GF-D8 (cell line): Measurements from ENCODE around the gene MYO7A.
"Not testable (repeated sequence)": the region's sequence is repeated elsewhere in the genome, so short reads cannot be mapped to it uniquely, and the experiment has no call there.

Experiments used
- DNase-seq: peaks from one replicate; lab custom pipeline; 2025; lab: John Stamatoyannopoulos, UW

MYO7A gene

DNA sequence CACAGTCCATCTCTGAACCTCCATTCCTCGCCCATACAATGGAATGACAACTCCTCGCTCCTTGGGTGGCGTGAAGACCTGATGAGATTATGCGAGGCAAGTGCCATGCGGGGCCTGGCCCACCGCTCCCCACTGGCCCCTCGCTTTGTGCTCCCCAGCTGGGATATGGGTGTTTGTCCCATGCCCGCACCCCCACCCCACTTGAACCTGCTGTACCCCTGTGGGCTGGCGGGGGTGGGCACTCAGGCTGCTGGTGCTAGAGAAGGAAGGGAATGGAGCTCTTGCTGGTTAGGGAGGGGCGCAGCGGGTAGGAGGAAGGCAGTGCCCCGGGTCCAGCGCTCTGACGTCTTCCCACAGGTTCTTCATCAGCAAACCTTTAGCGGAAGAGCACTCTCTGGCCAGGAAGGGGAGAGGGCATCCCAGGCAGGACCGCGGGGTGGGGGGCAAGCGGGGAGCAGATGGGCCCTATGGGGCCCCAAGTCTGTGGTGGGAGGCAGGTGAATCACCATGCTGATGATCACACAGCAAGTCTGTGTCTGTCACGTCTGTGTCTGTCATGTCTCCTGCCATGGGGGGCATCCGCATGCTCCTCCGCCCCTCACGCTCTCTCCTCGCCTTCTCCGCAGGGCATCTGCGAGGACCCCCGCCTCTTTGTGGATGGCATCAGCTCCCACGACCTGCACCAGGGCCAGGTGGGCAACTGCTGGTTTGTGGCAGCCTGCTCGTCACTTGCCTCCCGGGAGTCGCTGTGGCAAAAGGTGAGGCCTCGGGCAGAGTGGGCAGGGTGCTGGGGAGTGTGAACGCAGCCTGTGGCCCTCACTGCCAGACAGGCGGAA lies 34.8 kb upstream of the MYO7A start:
- DNase-seq: no peak

DNA sequence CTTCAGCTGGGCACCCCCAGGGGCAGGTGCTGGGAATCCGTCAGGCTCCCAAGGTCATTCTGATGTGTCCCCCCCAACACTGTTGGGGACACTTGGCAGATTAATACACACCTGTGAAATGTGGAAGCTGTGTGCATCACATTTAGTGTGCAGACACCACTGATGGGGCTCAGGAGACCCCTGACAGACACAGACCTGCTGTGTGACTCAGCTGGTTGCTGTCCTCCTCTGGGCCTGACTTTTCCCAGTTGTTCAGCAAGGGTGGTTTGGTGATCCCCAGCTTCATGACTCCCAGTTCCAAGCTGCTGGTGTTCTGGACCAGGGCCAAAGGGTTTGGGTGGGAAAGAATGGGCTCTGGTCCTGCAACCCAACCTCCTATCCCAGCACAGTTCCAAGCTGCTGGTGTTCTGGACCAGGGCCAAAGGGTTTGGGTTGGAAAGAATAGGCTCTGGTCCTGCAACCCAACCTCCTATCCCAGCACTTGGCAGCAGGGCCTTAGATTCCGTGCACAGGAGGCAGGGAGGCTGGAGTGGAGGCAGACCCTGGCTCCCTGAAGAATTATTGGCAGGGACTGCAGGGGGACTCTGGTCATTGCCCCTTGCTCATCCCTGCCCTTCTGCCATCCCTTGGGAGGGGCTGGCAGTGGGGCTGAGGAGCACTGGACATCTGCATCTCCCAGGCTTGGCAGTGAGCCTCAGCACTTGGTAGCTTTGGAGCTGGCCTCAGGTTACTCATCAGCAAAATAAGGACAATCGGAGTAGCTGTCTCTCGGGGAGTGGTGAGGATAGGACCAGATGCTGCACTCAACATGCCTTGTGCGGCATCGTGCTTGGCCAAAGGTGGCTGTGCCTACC lies 33.8 kb upstream of the MYO7A start:
- no peak for DNase-seq

DNA sequence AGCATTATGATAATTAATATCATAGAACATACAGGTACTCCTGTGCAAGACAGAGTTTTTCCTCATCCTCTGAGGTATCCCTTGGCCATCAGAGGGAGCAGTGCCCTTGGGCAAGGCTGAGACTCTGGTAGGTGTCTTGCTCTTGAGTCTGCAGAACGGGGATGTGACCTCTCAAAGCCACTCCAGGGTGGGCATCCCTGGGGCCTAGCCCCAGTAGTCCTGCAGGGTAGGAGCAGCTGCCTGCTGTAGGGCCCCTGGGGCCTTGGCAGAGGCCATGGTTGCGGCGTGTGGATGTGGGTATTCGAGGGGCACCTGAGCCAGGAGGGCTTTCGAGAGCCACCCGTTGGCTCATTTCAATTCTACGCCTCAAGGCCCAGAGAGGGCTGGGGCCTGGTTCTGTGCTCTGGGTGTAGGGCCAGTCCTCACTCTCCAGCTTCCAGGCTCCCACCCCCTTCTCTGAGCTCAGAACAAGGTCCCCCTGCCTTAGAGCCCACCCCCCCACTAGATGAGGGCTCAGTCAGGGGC lies 33.1 kb upstream of the MYO7A start:
- no peak for DNase-seq

DNA sequence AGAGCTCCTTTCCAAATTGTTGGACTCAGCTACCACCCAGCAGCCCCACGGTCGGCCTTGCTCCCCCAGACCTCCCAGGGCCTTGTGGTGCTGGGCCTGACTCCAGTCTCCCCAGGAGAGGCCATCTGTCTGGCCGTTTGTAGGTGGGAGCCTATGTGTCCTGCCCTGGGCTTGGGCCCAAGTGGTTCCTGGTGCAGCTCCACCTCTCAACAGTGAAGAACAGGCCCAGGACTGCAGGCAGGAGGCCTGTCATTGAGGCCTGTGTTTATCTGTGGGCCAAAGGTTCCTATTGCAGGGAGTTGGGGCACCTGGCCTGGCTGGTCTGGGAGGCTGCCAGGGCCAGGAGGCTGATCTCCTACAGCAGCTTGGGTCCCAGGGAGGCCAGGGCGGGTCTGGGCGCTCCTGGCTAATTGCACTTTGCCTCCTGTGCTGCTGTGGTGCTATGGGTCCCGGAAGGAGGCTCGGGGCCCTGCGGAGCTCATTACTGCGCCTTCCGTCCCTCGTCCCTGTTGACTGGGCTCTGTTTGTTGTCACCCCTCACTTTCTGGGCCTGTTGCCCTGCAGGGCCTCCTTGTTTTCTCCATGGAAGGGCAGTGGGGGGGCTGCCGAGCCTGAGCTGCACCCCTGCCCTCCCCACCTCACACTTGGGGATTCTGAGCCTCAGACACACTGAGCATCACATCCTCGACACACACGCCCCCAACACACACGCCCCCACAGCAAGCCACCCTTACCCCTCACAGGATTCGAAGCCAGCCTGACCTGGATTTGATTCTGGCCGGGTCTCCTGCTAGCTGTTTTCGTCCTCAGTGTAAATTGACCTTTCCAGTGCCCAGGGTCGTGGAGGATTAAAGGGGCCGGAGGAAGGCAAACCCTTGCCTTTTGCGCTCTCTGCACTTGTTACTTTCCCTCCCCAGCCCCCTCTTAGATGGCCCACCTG lies 32.2 kb upstream of the MYO7A start:
- DNase-seq: no peak

DNA sequence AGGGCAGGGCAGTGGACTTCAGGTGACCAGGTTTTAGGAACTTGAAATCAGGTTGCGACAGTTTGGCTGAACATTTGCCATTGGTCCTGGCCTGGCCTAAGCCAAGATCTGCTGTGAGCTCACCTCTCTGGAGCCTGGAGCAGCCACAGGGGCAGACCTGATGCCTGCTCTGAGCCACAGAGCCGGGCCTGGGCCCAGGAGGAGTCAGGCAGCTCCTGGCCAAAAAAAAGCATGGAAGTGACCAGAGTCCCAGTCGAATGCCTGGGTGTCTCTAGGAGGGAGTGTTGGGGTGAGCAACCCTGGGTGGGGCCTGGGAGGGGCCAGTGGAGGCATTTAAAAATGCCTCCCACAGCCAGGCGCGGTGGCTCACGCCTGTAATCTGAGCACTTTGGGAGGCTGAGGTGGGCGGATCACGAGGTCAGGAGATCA lies 31.4 kb upstream of the MYO7A start:
- DNase-seq: no peak

DNA sequence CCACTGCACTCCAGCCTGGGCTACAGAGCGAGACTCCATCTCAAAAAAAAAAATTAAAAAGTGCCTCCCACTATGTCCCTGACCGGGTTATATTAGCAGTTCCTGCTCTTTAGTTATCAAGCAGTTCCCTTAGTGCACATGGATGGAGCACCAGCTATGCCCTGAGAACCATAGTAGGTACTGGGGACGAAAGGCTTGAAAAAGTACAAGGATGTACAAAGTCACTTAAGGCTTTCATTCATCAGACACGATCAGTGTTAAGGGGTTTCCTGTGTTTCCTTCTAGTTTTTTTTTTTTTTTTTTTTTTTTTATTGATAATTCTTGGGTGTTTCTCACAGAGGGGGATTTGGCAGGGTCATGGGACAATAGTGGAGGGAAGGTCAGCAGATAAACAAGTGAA lies 30.9 kb upstream of the MYO7A start:
- DNase-seq: not testable (repeated sequence)

DNA sequence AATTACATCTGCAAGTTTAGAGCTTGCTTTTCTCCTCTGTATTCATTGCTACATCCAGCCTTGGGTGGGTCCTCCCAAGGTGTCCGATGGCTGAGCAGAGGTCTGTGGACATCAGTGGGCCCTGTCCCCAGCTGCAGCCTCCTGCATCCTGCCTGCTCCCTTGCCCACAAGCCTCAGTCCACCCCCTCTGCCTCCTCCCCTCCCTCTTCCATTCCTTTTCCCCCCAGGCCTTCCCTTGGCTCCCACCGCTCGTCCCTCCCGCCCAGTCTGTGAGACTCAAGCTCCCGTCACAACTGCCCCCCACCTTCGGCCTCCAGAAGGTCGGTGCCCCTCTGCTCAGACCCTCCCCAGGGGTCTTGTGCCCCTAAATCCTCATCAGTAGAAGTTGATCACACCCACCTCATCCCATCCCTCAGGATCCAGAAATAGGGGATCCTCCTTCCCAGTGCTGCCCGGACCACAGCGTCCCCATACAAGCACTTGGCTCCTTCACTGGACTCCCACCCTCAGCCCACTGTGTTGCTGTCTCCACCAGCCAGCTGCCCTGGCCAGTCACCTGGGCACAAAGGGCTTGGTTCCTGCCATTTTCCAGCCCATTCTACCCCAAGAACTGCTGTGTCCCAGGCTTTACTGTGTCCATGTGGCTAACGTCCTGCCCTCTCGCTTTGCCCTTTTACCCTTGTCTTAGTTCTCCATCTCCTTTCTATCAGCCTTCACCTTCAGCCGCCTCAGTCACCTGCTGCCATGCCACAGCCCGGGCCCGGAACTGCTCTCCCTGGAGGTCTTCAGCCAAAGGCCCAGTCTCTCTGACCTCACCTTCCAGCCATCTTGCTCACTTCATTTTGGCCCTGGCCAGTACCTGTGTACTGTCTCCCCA lies 27.6 kb upstream of the MYO7A start:
- DNase-seq: no peak

DNA sequence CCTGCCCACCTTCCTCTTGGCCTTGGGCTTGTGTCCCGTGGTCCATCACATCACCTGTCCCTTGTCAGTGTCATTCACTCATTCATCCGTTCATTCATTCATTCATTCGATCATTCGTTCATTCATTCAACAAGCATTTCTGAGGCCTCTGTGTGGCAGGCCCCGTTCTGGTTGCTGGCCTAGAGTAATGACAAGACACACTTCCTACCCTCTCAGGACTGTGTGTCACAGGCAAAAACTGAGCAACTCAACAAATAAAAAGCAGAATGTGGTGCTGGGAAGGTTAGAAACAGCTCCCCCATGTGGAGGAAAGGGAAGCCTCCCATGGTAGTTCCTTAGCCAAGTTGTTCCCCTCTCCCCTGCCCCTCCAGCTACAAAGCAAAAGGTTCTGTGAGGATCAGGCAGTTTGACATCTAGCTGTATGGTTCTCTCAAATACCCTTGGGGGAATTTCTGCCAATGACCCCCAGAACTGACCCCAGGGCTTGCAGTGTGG lies 27.0 kb upstream of the MYO7A start:
- no peak for DNase-seq

DNA sequence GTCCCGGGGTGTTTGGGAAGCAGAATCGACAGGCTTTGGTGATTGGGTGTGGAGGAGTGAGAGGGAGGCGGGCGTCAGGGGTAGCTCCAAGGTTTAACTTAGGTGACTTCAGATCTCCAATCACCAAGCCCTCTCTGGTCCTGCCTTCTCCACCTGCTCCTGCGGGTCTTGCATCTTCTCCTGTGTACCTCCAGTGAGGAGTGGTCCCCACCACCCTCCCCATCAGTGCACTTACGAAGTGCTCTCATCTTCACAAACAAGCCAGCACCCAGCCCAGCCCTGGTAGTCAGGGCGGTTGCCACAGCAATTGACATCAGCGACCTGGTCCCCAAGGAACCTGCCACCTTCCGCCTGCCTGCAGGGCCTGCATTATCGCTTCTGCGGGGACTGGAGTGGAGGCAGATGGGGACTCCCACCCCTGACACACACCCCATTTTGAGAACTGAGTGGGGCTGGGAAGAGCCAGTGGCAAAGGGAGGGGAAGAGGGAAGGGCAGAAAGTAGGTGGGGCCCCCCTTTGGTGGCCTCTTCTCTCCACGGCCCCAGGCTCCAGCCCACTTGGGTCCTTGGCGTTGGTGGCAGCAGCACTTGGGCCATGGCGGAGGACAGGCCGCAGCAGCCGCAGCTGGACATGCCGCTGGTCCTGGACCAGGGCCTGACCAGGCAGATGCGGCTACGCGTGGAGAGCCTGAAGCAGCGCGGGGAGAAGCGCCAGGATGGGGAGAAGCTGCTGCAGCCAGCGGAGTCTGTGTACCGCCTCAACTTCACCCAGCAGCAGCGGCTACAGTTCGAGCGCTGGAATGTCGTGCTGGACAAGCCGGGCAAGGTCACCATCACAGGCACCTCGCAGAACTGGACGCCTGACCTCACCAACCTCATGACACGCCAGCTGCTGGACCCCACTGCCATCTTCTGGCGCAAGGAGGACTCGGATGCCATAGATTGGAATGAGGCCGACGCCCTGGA lies 25.5 kb upstream of the MYO7A start, which contains the start of gene OMP:
TSS of gene OMP (plus strand) at position 595 of the 965 bp plus-strand sequence. CDS start at position 595, 0 bp downstream.
- DNase-seq: no peak

DNA sequence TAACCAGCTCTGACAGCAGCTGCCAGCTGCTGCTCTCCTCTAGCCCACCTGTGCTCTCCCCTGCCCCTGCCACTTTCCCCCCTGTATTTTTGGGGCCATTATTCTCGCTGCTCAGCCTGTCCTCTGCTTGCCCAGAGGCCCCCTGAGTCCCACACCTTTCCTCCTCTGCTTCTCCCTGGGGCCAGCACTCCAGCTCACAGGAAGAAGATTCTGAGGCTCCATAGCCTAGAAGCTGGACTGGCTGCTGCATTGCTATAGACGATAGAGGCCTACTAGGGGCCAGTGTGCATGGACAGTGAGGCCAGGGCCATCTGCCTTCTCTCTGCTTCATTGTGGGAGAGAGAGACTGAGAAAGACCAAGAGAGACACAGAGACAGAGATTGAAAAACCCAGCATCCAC lies 24.7 kb upstream of the MYO7A start:
- no peak for DNase-seq

DNA sequence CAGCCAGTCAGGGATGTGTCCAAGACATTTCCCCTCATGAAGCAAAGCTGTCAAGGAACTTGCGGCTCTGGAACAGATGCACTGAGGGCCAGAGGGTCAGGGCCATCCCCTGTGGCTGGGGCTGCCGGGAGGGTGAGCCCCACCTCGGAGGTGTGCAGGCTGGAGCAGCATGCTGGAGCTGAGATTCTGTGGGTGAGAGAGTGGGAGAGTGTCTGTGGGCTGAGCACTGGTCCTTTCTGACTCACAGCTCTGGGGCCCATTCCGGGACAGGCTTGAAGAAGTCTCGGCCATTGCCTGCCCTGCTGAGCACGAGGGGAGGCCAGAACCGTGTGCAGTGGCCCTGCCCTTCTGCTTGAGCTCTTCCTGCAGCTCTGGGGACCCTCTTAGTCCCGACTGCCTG lies 23.3 kb upstream of the MYO7A start:
- DNase-seq: no peak

DNA sequence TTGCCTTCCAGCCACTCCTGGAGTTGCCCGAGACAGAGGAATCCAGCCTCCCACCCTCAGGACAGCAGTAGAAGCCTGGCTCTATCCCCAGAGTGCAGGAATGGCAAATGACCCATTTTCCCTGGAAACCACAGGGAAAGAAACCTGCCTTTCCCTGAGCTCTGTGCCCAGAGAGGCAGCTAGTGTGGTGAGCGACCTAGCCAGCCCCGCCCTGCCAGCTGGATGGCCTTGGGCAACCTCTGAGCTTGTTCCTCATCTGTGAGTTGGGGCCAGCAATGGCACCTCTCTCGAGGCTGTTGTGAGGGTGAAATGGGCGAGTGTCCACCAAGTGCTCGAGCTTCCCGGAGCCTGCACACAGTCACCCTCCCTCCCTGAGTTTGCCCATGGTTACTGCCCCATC lies 21.7 kb upstream of the MYO7A start:
- no peak for DNase-seq

DNA sequence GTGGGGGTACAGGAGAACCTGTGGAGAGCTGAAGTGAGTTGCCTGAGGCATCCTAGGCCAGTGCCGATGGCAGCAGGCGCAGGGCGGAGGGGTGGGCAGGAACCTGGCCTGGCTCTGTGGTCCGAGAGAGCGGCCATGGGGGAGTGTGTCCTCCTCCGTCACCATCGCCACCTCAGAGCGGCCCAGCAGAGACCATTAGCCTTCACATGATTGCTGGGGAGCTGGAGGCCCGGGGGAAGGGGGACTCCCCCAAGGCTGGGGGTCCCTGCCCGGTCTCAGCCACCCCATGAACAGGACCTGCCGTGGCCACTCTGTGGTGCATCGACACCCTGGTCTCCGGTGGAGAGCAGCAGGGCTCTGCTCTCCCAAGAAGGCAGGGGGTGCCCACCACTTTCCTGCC lies 21.3 kb upstream of the MYO7A start:
- no peak for DNase-seq

DNA sequence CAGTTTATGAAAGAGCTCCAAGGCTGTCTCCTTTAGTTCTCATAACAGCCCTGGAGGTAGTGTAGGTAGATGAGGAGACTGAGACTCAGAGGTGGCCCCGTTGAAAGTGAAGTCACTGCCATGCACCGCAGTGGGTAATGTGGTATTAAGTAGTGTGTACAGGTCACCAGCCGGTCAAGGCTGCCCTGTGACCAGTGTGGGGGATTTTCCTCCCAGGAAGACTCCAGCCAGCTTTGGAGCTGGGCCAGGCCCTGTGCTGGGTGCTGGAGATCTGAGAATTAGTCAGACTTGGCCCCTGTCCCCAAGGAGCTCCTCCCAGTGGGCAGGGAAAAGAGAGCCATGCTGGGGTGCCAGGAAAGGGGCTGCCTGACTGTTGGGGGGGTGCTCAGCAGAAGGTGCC lies 20.1 kb upstream of the MYO7A start:
- DNase-seq: no peak

DNA sequence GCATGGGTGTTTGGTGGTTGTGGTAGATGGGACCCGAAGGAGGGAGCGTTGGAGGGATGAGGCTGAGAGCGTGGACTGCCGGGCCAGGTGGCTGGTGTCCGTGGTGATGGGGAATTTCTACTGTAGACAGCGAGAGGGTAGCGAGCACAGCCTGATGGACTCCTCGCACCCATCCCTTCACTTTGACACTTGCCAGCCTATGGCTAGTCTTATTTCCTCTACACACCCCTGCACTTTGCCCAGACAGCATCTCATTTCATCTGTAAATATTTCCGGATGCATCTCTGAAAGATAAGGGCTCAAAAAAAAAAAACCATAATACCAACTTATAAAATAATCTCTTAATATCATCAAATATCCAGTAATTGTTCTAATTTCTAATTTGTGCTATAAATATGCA lies 19.6 kb upstream of the MYO7A start:
- no peak for DNase-seq

DNA sequence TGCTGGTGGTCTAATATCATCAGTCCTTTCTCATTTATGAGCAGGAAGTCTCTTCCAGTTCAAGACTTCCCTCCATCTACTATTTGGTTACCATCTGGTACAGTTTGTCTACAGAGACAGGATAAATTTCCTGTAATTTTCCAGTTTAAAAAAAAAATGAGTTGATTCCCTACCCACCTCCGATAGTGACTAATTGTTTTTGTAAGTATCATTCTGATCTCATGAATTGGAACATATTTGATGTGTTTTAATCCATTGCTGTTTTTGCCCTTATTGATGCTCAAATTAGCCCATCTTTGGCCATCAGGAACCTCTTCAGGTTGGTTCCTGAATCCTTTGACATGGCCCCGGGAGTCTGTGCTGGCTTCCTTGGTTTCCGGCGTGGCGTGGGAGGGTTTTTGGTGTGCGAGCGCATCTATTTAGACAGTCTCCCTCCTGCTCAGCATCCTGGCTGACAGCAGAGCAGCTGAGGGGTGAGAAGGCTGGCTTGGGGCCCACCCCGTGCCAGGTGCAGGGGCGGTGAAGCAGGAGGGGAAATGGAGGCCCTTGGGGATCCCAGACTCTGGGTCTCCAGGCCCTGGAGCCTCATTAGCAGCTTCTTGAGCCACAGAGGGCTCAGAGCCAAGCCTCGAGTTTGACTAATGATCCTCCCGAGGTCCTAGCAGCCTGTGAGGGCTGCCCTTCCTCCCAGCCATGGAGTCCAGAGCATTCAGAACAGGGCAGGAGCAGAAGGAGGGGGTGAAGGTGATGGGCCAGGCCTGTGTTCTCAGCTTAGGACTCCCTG lies 18.6 kb upstream of the MYO7A start:
- DNase-seq: no peak

DNA sequence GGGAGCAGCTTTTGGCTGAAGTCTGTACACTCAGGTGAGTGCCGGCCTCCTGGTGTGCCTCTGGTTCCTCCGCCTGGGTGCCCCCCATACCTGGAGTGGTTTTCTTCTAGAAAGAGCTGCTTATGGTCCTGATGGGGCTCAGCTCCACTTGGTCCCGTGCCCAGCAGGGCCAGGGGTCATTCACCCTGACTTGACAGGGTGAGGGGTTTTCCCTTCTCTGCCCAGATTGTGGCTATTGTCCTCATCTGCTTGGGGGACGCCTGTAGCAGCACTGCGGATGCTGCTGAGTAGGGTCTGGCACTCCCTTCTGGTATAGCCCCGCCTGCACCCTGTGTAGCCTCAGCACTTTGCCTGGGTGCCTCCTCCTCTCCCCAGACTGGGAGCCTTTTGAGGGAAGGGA lies 17.2 kb upstream of the MYO7A start:
- DNase-seq: no peak

DNA sequence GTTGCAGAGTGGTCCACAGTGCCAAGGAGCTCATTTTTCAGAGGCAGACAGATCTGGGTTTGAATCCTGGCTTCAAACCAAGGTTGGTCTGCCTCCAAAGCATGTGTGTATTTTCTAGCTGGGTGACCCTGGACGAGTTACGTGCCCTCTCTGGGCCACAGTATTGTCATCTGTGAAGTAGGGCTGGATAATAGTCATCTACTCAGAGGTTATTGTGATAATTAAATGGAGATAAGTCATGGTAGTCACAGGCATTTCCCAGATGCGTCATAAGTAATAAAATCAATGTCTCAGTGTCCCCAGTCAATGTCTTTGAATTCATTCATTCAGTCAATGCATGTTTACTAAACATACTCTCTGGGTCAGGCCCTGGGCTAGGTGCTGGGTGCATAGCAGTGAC lies 16.8 kb upstream of the MYO7A start:
- no peak for DNase-seq

DNA sequence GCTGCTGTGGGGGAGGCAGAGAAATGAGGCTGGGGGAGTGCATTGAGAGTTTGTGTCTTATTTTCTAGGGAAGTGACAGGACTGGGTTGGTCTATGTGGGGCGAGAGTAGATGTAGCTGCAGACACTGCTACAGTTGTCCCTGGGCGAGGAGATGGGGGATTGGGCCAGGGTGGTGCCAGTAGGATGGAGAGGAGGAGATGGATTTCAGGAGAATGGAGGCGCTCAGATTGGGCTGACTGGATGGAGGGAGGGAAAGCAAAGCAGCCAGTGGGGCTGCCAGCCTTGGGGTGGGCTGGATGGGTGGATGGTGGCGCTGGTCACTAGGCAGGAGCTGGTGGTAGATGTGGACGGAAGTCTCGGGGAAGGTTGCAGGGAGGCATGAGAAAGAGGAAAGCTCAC lies 16.1 kb upstream of the MYO7A start:
- DNase-seq: no peak
